ENCODE results near the gene FGFBP2.

DNA sequence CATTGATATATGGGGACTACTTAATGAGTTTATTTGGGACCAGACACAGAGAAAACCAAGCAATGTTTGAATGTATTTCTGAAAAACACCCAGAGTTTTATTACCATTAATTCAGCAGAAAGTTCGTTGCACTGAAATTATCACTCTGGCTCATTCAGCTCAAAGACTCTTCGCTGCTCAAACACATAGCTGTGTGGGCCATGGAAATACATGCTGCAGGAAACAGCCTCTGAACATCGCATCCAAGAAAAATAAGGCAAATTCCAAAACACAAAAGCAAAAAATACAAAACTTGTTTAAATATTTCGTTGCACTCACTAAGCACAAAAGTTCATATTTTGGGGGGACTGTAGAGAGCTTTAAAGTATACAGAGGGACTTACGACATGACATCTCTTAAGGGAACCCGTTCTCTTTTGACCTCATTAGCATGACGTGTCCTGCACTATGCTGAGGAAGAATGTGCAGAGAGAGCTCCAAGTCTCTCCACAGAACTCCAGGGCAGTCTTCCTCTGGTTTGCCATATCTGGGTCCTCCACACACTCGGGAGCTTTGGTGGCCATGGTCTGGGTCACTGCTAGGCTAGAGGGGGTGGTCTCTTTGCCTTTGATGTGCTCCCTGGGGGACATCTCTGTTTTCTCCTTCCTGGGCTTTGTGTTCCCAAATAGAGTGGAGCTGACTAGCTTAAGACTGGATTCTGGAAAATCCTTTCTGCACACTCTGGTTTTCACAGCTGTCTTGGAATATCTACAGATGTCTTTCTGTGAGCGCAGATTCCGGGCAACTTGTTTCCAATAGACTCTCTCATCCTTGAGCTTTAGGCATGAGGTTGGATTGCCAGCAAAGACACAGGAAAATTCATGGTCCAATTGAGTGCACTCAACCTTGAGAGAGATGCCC is 27.2 kb downstream of the FGFBP2 start:
- TF ChIP-seq EZH2 (IDR thresholded peaks at IDR 0.05) = no peak
- no peak for TF ChIP-seq POLR2AphosphoS5 (IDR thresholded peaks at IDR 0.05; ENCODE audit: borderline replicate concordance, low read depth, low read length)
- TF ChIP-seq FOXP2 (optimal IDR thresholded peaks at IDR 0.05; ENCODE audit: control extremely low read depth, extremely low read length, insufficient read depth) = no peak

Measured in SK-N-MC (cell line).